22Rv1 (cell line): Measurements from ENCODE around the gene CELF4.

Source experiments
- H3K27ac ChIP-seq: fragments of 450-650 bp; 2 replicates; pipeline ENCODE4 v1.5.1; 2017
- ZFX ChIP-seq: fragments of 450-650 bp; IDR thresholded peaks from 2 replicates; pipeline ENCODE4 v1.6.1; 2017; ENCODE audit warnings: antibody characterized with exemption, borderline replicate concordance
- TF ChIP-seq, protein P1 (sequence below): fragments of 450-650 bp; IDR thresholded peaks from 2 replicates; pipeline ENCODE4 v1.5.1; 2017; ENCODE audit warnings: mild to moderate bottlenecking

Gene CELF4

DNA sequence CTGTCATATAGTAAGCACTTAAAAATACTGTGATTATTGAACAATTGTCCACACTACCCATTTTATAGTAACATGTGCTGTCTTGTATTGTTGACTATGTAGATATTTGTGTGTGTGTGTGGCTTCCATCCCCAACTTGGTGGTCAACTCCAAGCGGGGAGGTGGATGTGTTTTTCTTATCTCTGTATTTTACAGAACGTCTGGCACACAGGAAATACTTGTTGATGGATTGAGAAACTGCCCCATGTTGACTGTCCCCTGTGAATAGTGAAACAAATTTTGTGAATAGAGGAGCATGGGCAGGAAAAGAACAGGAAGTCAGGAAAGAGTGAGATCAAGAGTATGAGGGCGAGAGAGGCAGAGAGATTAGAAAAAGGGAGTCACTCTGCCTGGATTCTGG is 83.6 kb downstream of the CELF4 start:
- no peak overlapping the region for H3K27ac ChIP-seq
- TF ChIP-seq, protein P1, sequence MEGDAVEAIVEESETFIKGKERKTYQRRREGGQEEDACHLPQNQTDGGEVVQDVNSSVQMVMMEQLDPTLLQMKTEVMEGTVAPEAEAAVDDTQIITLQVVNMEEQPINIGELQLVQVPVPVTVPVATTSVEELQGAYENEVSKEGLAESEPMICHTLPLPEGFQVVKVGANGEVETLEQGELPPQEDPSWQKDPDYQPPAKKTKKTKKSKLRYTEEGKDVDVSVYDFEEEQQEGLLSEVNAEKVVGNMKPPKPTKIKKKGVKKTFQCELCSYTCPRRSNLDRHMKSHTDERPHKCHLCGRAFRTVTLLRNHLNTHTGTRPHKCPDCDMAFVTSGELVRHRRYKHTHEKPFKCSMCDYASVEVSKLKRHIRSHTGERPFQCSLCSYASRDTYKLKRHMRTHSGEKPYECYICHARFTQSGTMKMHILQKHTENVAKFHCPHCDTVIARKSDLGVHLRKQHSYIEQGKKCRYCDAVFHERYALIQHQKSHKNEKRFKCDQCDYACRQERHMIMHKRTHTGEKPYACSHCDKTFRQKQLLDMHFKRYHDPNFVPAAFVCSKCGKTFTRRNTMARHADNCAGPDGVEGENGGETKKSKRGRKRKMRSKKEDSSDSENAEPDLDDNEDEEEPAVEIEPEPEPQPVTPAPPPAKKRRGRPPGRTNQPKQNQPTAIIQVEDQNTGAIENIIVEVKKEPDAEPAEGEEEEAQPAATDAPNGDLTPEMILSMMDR = no peak
- TF ChIP-seq ZFX = no peak

DNA sequence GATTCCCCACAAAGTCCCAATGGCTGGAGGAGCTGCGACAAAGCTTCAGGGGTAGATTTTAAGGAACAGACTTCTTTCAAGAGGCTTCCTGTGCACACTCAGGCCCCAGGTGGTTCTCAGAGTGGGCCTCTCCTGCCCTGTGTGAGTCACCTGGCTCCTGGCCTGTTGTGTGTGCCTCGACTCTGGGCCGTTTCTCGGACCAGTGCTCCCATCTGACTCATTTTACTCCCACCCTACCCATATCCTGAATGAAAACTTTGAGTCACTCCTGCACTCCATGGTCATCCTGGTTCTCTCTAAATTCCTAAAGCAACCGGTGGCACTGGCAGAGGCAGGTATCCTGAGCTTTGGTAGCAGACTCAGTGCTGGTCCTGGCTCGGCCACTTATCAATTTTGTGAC is 84.1 kb downstream of the CELF4 start:
- no peak overlapping the region for H3K27ac ChIP-seq
- TF ChIP-seq, protein P1 = no peak
- no peak for TF ChIP-seq ZFX

DNA sequence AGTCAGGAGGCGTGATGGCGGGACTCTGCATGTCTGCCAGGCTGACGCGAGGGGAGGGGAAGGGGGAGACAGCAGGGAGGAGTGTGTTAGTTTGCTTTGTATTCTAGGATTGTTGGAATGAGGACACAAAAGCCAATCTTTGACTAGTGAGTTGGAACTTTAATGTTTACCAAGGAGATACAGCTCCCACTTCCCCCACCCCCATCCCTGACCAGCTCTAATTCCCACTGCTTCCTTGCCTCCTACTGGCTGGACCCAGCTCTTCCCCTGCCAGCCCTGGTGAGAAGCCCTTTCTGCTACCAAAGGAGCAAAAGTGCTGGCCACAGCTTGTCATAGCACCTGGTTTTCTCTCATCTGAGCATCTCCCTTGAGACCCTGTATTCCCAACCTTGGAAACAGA is 84.5 kb downstream of the CELF4 start:
- no peak for TF ChIP-seq ZFX
- TF ChIP-seq, protein P1 = no peak
- H3K27ac ChIP-seq = no peak overlapping the region

DNA sequence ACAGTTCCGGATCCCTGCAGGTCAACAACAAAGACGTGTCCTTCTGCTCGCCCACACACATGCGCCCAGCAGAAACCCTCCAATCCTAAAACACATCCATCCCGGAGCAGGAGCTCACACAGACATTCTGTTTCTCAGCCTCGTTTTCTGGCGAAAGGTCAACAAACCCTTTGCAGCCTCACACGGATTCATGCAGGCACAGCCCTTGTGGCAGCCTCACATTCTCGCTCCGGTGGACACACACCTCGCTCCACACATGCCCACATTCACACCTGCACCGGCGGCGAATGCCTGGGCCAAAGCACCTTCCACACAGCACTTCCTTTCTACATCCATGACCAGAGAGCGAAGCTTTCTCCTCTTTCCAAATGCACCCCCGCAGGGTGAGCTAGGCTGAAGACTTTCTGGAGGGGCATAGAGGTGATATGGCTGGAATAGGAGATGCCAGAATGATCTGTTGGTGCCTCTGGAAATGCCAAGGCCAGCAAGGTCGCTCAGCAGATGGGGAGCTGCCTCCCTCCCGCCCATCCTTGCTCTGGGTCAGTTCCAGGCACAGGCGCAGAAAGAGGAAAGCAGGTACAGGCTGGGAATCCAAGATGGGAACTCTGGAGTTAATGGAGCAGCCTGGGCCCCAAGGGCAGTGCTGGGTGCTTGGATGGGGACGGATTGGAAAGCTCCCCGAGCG is 88.8 kb downstream of the CELF4 start:
- no peak overlapping the region for H3K27ac ChIP-seq
- TF ChIP-seq, protein P1 = no peak
- TF ChIP-seq ZFX = no peak

DNA sequence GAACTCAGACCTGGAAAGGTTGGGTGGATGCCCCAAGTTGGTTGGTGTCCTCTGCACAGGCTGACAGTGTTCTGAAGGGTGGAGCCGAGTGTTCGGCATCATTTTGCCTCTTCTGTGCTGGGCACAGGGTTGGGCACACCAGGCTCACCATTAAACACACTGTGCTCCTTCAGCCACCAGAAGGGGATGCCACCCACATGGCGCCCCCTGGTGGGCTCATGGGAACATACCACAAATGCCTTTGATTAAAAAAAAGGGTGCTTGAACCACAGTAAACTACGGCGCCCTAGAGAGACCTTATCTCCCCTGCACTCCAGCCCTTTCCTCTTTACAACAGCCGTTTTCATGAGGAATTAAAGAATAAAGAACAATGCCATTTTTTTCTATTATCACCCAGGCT is 89.4 kb downstream of the CELF4 start:
- H3K27ac ChIP-seq = no peak overlapping the region
- TF ChIP-seq ZFX = no peak
- TF ChIP-seq, protein P1 = peak; percentile 83

DNA sequence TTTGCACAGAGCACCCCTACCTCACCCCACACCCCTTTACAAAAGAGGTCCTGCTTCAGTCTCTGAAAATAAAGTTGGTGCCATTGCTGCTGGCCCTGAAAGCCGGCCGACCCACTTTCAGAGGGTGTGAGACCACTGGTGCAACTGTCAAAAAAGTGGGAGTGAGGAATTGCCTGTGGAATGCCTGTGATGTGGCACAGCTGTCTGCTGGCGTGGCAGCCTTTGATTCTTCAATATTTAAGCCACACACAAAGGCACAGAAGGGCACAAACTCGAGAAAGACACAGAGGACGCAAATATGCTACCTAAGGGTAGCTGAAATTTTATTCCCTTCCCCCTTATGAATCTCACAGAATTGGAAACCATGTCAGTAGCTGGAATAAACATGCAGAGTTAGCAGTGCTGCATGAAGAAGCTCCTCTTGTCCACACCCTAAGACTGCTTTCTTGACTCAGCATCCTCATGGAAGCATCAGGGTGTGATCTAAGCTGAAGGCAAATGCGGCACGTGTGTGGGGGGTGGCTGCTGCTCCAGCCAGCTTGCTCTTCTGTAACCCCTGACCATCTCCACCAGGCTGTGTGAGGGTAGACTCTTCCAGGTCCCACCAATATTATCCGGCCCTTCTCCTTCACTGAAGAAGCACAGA is 92.3 kb downstream of the CELF4 start:
- TF ChIP-seq, protein P1 = no peak
- no peak for TF ChIP-seq ZFX
- H3K27ac ChIP-seq = no peak overlapping the region

DNA sequence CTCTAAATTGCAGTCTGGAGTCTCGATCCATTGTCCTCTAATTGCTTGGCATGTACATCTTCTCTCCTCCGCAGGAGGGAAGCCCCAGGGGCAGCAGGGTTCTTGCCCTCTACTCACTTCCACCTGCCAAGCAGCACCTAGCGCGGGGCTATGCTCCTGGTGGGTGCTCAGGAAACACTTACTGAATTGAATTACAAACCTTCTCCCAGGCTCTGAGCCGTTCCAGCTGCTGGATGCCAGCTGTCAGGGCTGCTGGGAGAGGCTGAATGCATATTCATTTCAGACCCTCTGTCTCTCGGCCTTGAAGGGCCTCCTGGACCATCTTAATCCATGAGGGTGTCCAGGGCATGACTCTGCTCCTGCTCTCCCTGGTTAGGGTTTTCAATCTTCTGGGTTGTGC is 94.0 kb downstream of the CELF4 start:
- no peak overlapping the region for H3K27ac ChIP-seq
- TF ChIP-seq, protein P1 = no peak
- TF ChIP-seq ZFX = no peak
